ENCODE data around the gene YRDC. TPM values are rescaled to one million over a fixed set of nuclear protein-coding genes. Genes with fewer than 3 reads are reported as not detected.

The YRDC gene
- total and polyA plus RNA-seq, 2 experiments from 2014 or later = 12.5 to 22.4 TPM

GRCh38 chr1:37753473-37754321 is 54.3 kb downstream of the YRDC start:
- Histone ChIP-seq H3K27ac (no peak overlapping the region), H3K4me2 (ENCODE audit: unreplicated experiment) (no peak overlapping the region), H3K4me1 (ENCODE audit: insufficient read depth) (no peaks in the 10 kb centered on the region), H3K79me2 (ENCODE audit: insufficient read depth) (no peaks in the 10 kb centered on the region), H3K27me3 (replicated peaks; ENCODE audit: insufficient read depth) (peaks cover 61% of the 10 kb centered on the region), H3K36me3 (ENCODE audit: low read depth) (no peaks in the 10 kb centered on the region), H3K9ac (no peak overlapping the region), H4K20me1 (ENCODE audit: insufficient read depth) (no peaks in the 10 kb centered on the region), H3K4me3 (no peak overlapping the region), H3K9me2 (ENCODE audit: insufficient read depth) (no peaks in the 10 kb centered on the region), H2AFZ (no peak overlapping the region), H3K9me3 (ENCODE audit: low read depth) (no peaks in the 10 kb centered on the region), H3F3A (ENCODE audit: insufficient read depth) (no peaks in the 10 kb centered on the region)
- in situ Hi-C loops (cut with MboI) = no loop called here
- WGBS, 2 experiments (ENCODE audit: low coverage in 1 of 2, low lambda C conversion rate in 2 of 2, missing lambda C conversion rate in 2 of 2) = 4 to 5% methylated on average over 21 to 50 of the region's 52 CpGs
- TF ChIP-seq EZH2 (IDR thresholded peaks at IDR 0.05; ENCODE audit: insufficient read depth, poor library complexity, severe bottlenecking) = peak; percentile 8
- no peak for TF ChIP-seq EZH2phosphoT487 (IDR thresholded peaks at IDR 0.05; ENCODE audit: insufficient read depth, low read depth)
- no peak for DNase-seq

Other genes starting within 250 kb of the YRDC start
- 39.3 and 53.6 TPM in 2 replicates for gene GNL2, start 212.3 kb downstream of the YRDC start, total RNA-seq (2014; rRNA removed; shearing (Covaris generic))
- gene GNL2, start 212.3 kb downstream of the YRDC start, polyA plus RNA-seq (2016; fragmentation: Nextera tagmentation; extraction: Ambion mirVana) = 65.4 and 67.1 TPM in 2 replicates
- gene RSPO1, start 173.3 kb downstream of the YRDC start, total RNA-seq (2014; rRNA removed; shearing (Covaris generic)) = 0.22 TPM in 1 of 2 replicates, not detected in the other
- not detected in 2 replicates for gene RSPO1, start 173.3 kb downstream of the YRDC start, polyA plus RNA-seq (2016; fragmentation: Nextera tagmentation; extraction: Ambion mirVana)
- gene CDCA8, start 115.7 kb downstream of the YRDC start, total RNA-seq (2014; rRNA removed; shearing (Covaris generic)) = 4.4 and 5.7 TPM in 2 replicates
- gene CDCA8, start 115.7 kb downstream of the YRDC start, polyA plus RNA-seq (2016; fragmentation: Nextera tagmentation; extraction: Ambion mirVana) = 15.4 and 16.6 TPM in 2 replicates
- not detected in 2 replicates for gene EPHA10, start 43.1 kb downstream of the YRDC start, total RNA-seq (2014; rRNA removed; shearing (Covaris generic))
- not detected in 2 replicates for gene EPHA10, start 43.1 kb downstream of the YRDC start, polyA plus RNA-seq (2016; fragmentation: Nextera tagmentation; extraction: Ambion mirVana)
- 0.65 and 1.8 TPM in 2 replicates for gene MANEAL, start 14.4 kb downstream of the YRDC start, total RNA-seq (2014; rRNA removed; shearing (Covaris generic))
- 0.23 TPM in 1 of 2 replicates, not detected in the other for gene MANEAL, start 14.4 kb downstream of the YRDC start, polyA plus RNA-seq (2016; fragmentation: Nextera tagmentation; extraction: Ambion mirVana)
- gene C1orf122, start 418 bp downstream of the YRDC start, total RNA-seq (2014; rRNA removed; shearing (Covaris generic)) = 86.2 and 110 TPM in 2 replicates
- 103 and 108 TPM in 2 replicates for gene C1orf122, start 418 bp downstream of the YRDC start, polyA plus RNA-seq (2016; fragmentation: Nextera tagmentation; extraction: Ambion mirVana)
- 2.1 TPM in 2 replicates for gene MTF1, start 51.4 kb upstream of the YRDC start, total RNA-seq (2014; rRNA removed; shearing (Covaris generic))
- 14.4 and 14.7 TPM in 2 replicates for gene MTF1, start 51.4 kb upstream of the YRDC start, polyA plus RNA-seq (2016; fragmentation: Nextera tagmentation; extraction: Ambion mirVana)
- 24.4 and 34.3 TPM in 2 replicates for gene INPP5B, start 138.8 kb upstream of the YRDC start, total RNA-seq (2014; rRNA removed; shearing (Covaris generic))
- 9.8 and 10.0 TPM in 2 replicates for gene INPP5B, start 138.8 kb upstream of the YRDC start, polyA plus RNA-seq (2016; fragmentation: Nextera tagmentation; extraction: Ambion mirVana)
- 37.9 and 62.3 TPM in 2 replicates for gene SF3A3, start 181.8 kb upstream of the YRDC start, total RNA-seq (2014; rRNA removed; shearing (Covaris generic))
- gene SF3A3, start 181.8 kb upstream of the YRDC start, polyA plus RNA-seq (2016; fragmentation: Nextera tagmentation; extraction: Ambion mirVana) = 63.4 and 72.3 TPM in 2 replicates
- gene FHL3, start 197.3 kb upstream of the YRDC start, total RNA-seq (2014; rRNA removed; shearing (Covaris generic)) = 26.9 and 31.7 TPM in 2 replicates
- gene FHL3, start 197.3 kb upstream of the YRDC start, polyA plus RNA-seq (2016; fragmentation: Nextera tagmentation; extraction: Ambion mirVana) = 44.4 and 48.0 TPM in 2 replicates
- 25.8 and 37.1 TPM in 2 replicates for gene UTP11, start 204.5 kb upstream of the YRDC start, total RNA-seq (2014; rRNA removed; shearing (Covaris generic))
- 51.0 and 54.3 TPM in 2 replicates for gene UTP11, start 204.5 kb upstream of the YRDC start, polyA plus RNA-seq (2016; fragmentation: Nextera tagmentation; extraction: Ambion mirVana)
- gene POU3F1, start 238.6 kb upstream of the YRDC start, total RNA-seq (2014; rRNA removed; shearing (Covaris generic)) = not detected in 2 replicates
- gene POU3F1, start 238.6 kb upstream of the YRDC start, polyA plus RNA-seq (2016; fragmentation: Nextera tagmentation; extraction: Ambion mirVana) = not detected in 2 replicates

All from GM23248 (cell line).